Erythroblast (primary cell): ENCODE results near the gene RIMOC1.

ENCODE experiments used
- GATA1 ChIP-seq: IDR thresholded peaks from 2 replicates; pipeline ENCODE4 v1.6.1; 2011; ENCODE audit warnings: low read depth, mild to moderate bottlenecking, control low read depth, low read length, moderate library complexity
- POLR2A ChIP-seq: IDR thresholded peaks from 2 replicates; pipeline ENCODE4 v1.6.1; 2011; ENCODE audit warnings: mild to moderate bottlenecking, low read length

DNA sequence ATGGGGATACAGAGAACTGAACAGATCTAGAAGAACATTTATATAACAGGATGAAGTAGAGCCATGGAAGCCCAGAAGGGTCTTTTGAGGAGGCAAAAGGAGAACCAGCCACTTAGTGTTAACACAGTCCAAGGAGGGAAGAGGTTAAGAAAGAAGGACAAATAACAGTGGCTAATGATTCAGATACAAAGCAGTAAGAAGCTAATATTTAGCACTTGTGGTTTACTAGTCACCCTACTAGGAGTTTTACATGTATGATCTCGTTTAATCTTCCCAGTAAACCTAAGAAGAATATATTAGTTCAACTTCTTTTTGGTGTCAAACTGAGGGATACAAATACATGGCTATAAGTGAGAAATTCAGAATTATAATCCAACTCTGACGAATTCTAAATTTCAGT is 28.6 kb downstream of the RIMOC1 start:
- TF ChIP-seq POLR2A (no peak), GATA1 (no peak)
